GM12878 (cell line): Measurements from ENCODE around the gene FCAMR. TPM values are rescaled to one million over a fixed set of nuclear protein-coding genes. Genes with fewer than 3 reads are reported as not detected.

ENCODE experiments used
- ETV6 ChIP-seq, 2 experiments: fragments of 450-650 bp in 1 of 2; IDR thresholded peaks in 1 of 2; conservative IDR thresholded peaks in 1 of 2; 2 replicates each; pipeline ENCODE4 v1.6.1; 2014; ENCODE audit warnings: antibody characterized with exemption in 1 of 2, borderline replicate concordance in 1 of 2, low read depth in 1 of 2, mild to moderate bottlenecking in 1 of 2, moderate library complexity in 1 of 2
- GABPA ChIP-seq: IDR thresholded peaks from 2 replicates; pipeline ENCODE4 v1.6.1; 2014; ENCODE audit warnings: antibody characterized with exemption, low read depth, mild to moderate bottlenecking, inconsistent platforms
- HDGF ChIP-seq: fragments of 450-650 bp; IDR thresholded peaks from 2 replicates; pipeline ENCODE4 v1.6.1; 2016; ENCODE audit warnings: antibody characterized with exemption
- IKZF1 ChIP-seq: fragments of 450-650 bp; conservative IDR thresholded peaks from 2 replicates; pipeline ENCODE4 v1.6.1; 2017; ENCODE audit warnings: antibody characterized with exemption, mild to moderate bottlenecking
- JUND ChIP-seq: IDR thresholded peaks from 2 replicates; pipeline ENCODE4 v1.6.1; 2012; ENCODE audit warnings: low read depth, mild to moderate bottlenecking, low read length, improper control_type of control experiment, moderate library complexity
- KDM1A ChIP-seq: fragments of 200-600 bp; sonication (generic); IDR thresholded peaks from 2 replicates; pipeline ENCODE4 v1.6.1; 2016; ENCODE audit warnings: borderline replicate concordance
- MEF2A ChIP-seq: IDR thresholded peaks from 2 replicates; pipeline ENCODE4 v1.6.1; 2011; ENCODE audit warnings: low read depth, mild to moderate bottlenecking, low read length, moderate library complexity; ENCODE audit not compliant: insufficient read depth
- MTA2 ChIP-seq: fragments of 450-650 bp; IDR thresholded peaks from 2 replicates; pipeline ENCODE4 v1.6.1; 2016; ENCODE audit warnings: low read depth, mild to moderate bottlenecking, moderate library complexity
- NBN ChIP-seq: fragments of 450-650 bp; IDR thresholded peaks from 2 replicates; pipeline ENCODE4 v1.6.1; 2016
- RAD21 ChIP-seq: IDR thresholded peaks from 2 replicates; pipeline ENCODE4 v1.6.1; 2011; ENCODE audit warnings: mild to moderate bottlenecking, low read depth, low read length, moderate library complexity; ENCODE audit not compliant: insufficient read depth
- RFX5 ChIP-seq: IDR thresholded peaks from 2 replicates; pipeline ENCODE4 v1.6.1; 2011; ENCODE audit warnings: low read depth, low read length, improper control_type of control experiment
- TARDBP ChIP-seq: IDR thresholded peaks from 2 replicates; pipeline ENCODE4 v1.6.1; 2016; ENCODE audit warnings: borderline replicate concordance
- TCF12 ChIP-seq: IDR thresholded peaks from 2 replicates; pipeline ENCODE4 v1.6.1; 2011; ENCODE audit warnings: low read depth, mild to moderate bottlenecking, low read length
- ZNF217 ChIP-seq: fragments of 450-650 bp; IDR thresholded peaks from 2 replicates; pipeline ENCODE4 v1.6.1; 2017; ENCODE audit warnings: antibody characterized with exemption, mild to moderate bottlenecking
- ZNF384 ChIP-seq: IDR thresholded peaks from 2 replicates; pipeline ENCODE4 v1.6.1; 2012; ENCODE audit warnings: low read depth, mild to moderate bottlenecking, low read length, improper control_type of control experiment, borderline replicate concordance
- ZZZ3 ChIP-seq: IDR thresholded peaks from 2 replicates; pipeline ENCODE4 v1.6.1; 2011; ENCODE audit warnings: low read depth; ENCODE audit not compliant: control insufficient read depth, insufficient read length
- polyA plus RNA-seq, 11 experiments: library from polyadenylated mRNA; depleted of rRNA in 4 of 11; unstranded in 6 of 11; stranded (reverse) in 5 of 11; fragments of >200 nt; fragmentation: Nextera tagmentation in 4 of 11; fragmentation: Illumina TruSeq in 1 of 11; extraction: Ambion mirVana in 4 of 11; extraction: Trizol in 1 of 11; gene quantifications; 1 replicate in 1 of 11; 2 replicates in 10 of 11; pipeline versions ENCODE4 v1.2.1 to v1.2.3, GENCODE V29; 2011 to 2016; ENCODE audit warnings: inconsistent platforms in 2 of 11, missing spikeins in 2 of 11, low read depth in 1 of 11
- total RNA-seq, 4 experiments: library from RNA; depleted of rRNA in 3 of 4; stranded (reverse); fragments of >200 nt in 3 of 4; fragmentation: Illumina TruSeq in 1 of 4; extraction: Trizol in 1 of 4; gene quantifications; 2 replicates each; pipeline versions ENCODE4 v1.2.1 to v1.2.3, GENCODE V29; 2013 to 2021
- TF ChIP-seq, protein P1 (sequence below): IDR thresholded peaks from 2 replicates; pipeline ENCODE4 v1.6.1; 2012; ENCODE audit warnings: improper control_type of control experiment, low read depth, low read length; ENCODE audit not compliant: insufficient replicate concordance
- TF ChIP-seq, protein P2 (sequence below): fragments of 450-650 bp; IDR thresholded peaks from 2 replicates; pipeline ENCODE4 v1.6.1; 2017; ENCODE audit warnings: antibody characterized with exemption, mild to moderate bottlenecking, moderate library complexity
- TF ChIP-seq, protein P3 (sequence below): IDR thresholded peaks from 2 replicates; pipeline ENCODE4 v1.6.1; 2012; ENCODE audit warnings: low read length, inconsistent platforms

The FCAMR gene
- total and polyA plus RNA-seq, 10 of the 15 experiments (the other 5 are each of a cell fraction or from before 2014, with no cell fraction given): 0.04 to 0.15 (median 0.06) TPM; not detected in 3

DNA sequence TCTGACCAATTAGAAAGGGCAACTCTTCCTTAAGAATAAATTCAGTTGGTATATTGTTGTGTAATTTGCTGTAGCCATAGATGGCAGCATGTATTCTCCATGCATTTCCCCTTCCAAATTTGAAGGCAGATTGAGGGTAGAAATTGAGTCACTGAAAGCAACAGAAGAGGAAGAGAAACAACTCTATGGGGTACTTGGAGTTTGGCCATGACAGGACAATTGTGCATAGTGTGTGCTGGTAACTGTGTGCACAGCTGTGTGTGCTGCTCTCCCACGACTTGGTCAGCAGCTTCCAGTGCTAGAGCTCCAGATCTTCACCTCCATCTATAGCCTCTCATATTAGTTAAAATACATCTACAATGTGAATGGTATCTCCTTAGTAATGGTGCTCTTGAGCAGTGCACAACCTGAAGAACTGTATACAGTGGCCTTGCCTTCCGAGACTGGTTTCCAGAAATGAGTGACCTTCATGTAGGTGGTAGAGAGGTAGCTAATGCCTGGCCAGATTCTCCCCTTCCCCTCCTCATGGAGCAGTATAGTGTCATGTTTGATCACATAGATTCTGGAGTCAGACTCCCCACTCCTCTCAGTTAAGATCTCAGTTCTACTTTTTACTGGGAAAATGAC, 882 bp upstream of the FCAMR start (continued):
- TF ChIP-seq TCF12 (no peak), ZNF217 (0 out of 2 replicates have a peak, but pooled peaks have one; percentile 18), MEF2A (0 out of 2 replicates have a peak, but pooled peaks have one; percentile 13), IKZF1 (peak; percentile 54), KDM1A (no peak), ZZZ3 (no peak), RAD21 (no peak), MTA2 (peak; percentile 32; the same call in 1 of the 2 replicates), RFX5 (no peak), NBN (no peak), ETV6 (conservative IDR thresholded peaks at IDR 0.05 in 1 of 2, IDR thresholded peaks at IDR 0.05 in 1 of 2; ENCODE audit: borderline replicate concordance in 1 of 2, low read depth in 1 of 2) (peak in 1 of 2 experiments; percentile 69; a peak in 2 of 4 replicates), ZNF384 (no peak), GABPA (no peak), HDGF (no peak), JUND (no peak), TARDBP (no peak)
- TF ChIP-seq, protein P1, sequence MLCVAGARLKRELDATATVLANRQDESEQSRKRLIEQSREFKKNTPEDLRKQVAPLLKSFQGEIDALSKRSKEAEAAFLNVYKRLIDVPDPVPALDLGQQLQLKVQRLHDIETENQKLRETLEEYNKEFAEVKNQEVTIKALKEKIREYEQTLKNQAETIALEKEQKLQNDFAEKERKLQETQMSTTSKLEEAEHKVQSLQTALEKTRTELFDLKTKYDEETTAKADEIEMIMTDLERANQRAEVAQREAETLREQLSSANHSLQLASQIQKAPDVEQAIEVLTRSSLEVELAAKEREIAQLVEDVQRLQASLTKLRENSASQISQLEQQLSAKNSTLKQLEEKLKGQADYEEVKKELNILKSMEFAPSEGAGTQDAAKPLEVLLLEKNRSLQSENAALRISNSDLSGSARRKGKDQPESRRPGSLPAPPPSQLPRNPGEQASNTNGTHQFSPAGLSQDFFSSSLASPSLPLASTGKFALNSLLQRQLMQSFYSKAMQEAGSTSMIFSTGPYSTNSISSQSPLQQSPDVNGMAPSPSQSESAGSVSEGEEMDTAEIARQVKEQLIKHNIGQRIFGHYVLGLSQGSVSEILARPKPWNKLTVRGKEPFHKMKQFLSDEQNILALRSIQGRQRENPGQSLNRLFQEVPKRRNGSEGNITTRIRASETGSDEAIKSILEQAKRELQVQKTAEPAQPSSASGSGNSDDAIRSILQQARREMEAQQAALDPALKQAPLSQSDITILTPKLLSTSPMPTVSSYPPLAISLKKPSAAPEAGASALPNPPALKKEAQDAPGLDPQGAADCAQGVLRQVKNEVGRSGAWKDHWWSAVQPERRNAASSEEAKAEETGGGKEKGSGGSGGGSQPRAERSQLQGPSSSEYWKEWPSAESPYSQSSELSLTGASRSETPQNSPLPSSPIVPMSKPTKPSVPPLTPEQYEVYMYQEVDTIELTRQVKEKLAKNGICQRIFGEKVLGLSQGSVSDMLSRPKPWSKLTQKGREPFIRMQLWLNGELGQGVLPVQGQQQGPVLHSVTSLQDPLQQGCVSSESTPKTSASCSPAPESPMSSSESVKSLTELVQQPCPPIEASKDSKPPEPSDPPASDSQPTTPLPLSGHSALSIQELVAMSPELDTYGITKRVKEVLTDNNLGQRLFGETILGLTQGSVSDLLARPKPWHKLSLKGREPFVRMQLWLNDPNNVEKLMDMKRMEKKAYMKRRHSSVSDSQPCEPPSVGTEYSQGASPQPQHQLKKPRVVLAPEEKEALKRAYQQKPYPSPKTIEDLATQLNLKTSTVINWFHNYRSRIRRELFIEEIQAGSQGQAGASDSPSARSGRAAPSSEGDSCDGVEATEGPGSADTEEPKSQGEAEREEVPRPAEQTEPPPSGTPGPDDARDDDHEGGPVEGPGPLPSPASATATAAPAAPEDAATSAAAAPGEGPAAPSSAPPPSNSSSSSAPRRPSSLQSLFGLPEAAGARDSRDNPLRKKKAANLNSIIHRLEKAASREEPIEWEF: no peak
- TF ChIP-seq, protein P2, sequence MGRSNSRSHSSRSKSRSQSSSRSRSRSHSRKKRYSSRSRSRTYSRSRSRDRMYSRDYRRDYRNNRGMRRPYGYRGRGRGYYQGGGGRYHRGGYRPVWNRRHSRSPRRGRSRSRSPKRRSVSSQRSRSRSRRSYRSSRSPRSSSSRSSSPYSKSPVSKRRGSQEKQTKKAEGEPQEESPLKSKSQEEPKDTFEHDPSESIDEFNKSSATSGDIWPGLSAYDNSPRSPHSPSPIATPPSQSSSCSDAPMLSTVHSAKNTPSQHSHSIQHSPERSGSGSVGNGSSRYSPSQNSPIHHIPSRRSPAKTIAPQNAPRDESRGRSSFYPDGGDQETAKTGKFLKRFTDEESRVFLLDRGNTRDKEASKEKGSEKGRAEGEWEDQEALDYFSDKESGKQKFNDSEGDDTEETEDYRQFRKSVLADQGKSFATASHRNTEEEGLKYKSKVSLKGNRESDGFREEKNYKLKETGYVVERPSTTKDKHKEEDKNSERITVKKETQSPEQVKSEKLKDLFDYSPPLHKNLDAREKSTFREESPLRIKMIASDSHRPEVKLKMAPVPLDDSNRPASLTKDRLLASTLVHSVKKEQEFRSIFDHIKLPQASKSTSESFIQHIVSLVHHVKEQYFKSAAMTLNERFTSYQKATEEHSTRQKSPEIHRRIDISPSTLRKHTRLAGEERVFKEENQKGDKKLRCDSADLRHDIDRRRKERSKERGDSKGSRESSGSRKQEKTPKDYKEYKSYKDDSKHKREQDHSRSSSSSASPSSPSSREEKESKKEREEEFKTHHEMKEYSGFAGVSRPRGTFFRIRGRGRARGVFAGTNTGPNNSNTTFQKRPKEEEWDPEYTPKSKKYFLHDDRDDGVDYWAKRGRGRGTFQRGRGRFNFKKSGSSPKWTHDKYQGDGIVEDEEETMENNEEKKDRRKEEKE: no peak
- TF ChIP-seq, protein P3, sequence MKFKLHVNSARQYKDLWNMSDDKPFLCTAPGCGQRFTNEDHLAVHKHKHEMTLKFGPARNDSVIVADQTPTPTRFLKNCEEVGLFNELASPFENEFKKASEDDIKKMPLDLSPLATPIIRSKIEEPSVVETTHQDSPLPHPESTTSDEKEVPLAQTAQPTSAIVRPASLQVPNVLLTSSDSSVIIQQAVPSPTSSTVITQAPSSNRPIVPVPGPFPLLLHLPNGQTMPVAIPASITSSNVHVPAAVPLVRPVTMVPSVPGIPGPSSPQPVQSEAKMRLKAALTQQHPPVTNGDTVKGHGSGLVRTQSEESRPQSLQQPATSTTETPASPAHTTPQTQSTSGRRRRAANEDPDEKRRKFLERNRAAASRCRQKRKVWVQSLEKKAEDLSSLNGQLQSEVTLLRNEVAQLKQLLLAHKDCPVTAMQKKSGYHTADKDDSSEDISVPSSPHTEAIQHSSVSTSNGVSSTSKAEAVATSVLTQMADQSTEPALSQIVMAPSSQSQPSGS: peak; percentile 63; the same call in 1 of the 2 replicates
